Activated naive CD8-positive, alpha-beta T cell (primary cell): Measurements from ENCODE around the gene EDAR.

Source experiments
- H3K27ac Mint-ChIP-seq: one replicate; pipeline ENCODE4 v1.8.0; 2021; ENCODE audit warnings: mixed read lengths
- H3K27me3 Mint-ChIP-seq: one replicate; pipeline ENCODE4 v1.8.0; 2021; ENCODE audit warnings: mixed read lengths
- H3K36me3 Mint-ChIP-seq: one replicate; pipeline ENCODE4 v1.8.0; 2021; ENCODE audit warnings: mixed read lengths
- H3K4me1 Mint-ChIP-seq: one replicate; pipeline ENCODE4 v1.8.0; 2021; ENCODE audit warnings: low read depth, mixed read lengths
- H3K4me3 Mint-ChIP-seq: one replicate; pipeline ENCODE4 v1.8.0; 2021; ENCODE audit warnings: mild to moderate bottlenecking, mixed read lengths
- H3K9me3 Mint-ChIP-seq: one replicate; pipeline ENCODE4 v1.8.0; 2021; ENCODE audit warnings: low read depth, mixed read lengths

EDAR gene

GRCh38 chr2:108988796-108989713 lies at the start of gene EDAR:
Gene EDAR (minus strand): TSS chr2:108989220. CDS start chr2:108931014, 58,206 bp downstream.
- Mint-ChIP-seq H3K27me3 (no peaks in the 10 kb centered on the region), H3K4me3 (peak within 1 kb of the TSS; percentile 81), H3K36me3 (no peaks in the 10 kb centered on the region), H3K27ac (peak within 1 kb of the TSS; percentile 28), H3K4me1 (peaks cover 60% of the 10 kb centered on the region), H3K9me3 (no peaks in the 10 kb centered on the region)

GRCh38 chr2:109033171-109033570 lies 44.2 kb upstream of the EDAR start:
- peaks cover 3% of the 10 kb centered on the region for H3K9me3 Mint-ChIP-seq
- peaks cover 6% of the 10 kb centered on the region for H3K36me3 Mint-ChIP-seq
- no peaks in the 10 kb centered on the region for H3K27me3 Mint-ChIP-seq
- peak overlapping the region; percentile 30 for H3K4me3 Mint-ChIP-seq
- peak overlapping the region; percentile 85 for H3K27ac Mint-ChIP-seq
- H3K4me1 Mint-ChIP-seq = peaks cover 74% of the 10 kb centered on the region

- peaks cover 3% of the 10 kb centered on the region for H3K9me3 Mint-ChIP-seq
- peak overlapping the region; percentile 85 for H3K27ac Mint-ChIP-seq
- no peaks in the 10 kb centered on the region for H3K27me3 Mint-ChIP-seq
- H3K4me1 Mint-ChIP-seq = peaks cover 73% of the 10 kb centered on the region
- peaks cover 5% of the 10 kb centered on the region for H3K36me3 Mint-ChIP-seq
- peak overlapping the region; percentile 87 for H3K4me3 Mint-ChIP-seq
Observed at GRCh38 chr2:109032229-109032820, 43.3 kb upstream of the EDAR start.

- Mint-ChIP-seq H3K36me3 (peaks cover 3% of the 10 kb centered on the region), H3K27ac (peak overlapping the region; percentile 89), H3K27me3 (no peaks in the 10 kb centered on the region), H3K9me3 (peaks cover 3% of the 10 kb centered on the region), H3K4me1 (peaks cover 71% of the 10 kb centered on the region), H3K4me3 (peak overlapping the region; percentile 87)
Observed at GRCh38 chr2:109031476-109032228, 42.6 kb upstream of the EDAR start.

GRCh38 chr2:109030870-109031475 lies 42.0 kb upstream of the EDAR start:
- no peaks in the 10 kb centered on the region for H3K27me3 Mint-ChIP-seq
- H3K27ac Mint-ChIP-seq = peak overlapping the region; percentile 89
- H3K4me3 Mint-ChIP-seq = peak overlapping the region; percentile 77
- peaks cover 3% of the 10 kb centered on the region for H3K36me3 Mint-ChIP-seq
- H3K4me1 Mint-ChIP-seq = peaks cover 68% of the 10 kb centered on the region
- H3K9me3 Mint-ChIP-seq = peaks cover 3% of the 10 kb centered on the region

GRCh38 chr2:109029490-109030201 lies 40.6 kb upstream of the EDAR start:
- H3K4me1 Mint-ChIP-seq = peaks cover 58% of the 10 kb centered on the region
- no peaks in the 10 kb centered on the region for H3K27me3 Mint-ChIP-seq
- H3K9me3 Mint-ChIP-seq = peaks cover 3% of the 10 kb centered on the region
- H3K4me3 Mint-ChIP-seq = no peak overlapping the region
- H3K27ac Mint-ChIP-seq = peak overlapping the region; percentile 38
- peaks cover 3% of the 10 kb centered on the region for H3K36me3 Mint-ChIP-seq

- no peak overlapping the region for H3K27ac Mint-ChIP-seq
- H3K27me3 Mint-ChIP-seq = no peaks in the 10 kb centered on the region
- no peak overlapping the region for H3K4me3 Mint-ChIP-seq
- H3K9me3 Mint-ChIP-seq = peaks cover 3% of the 10 kb centered on the region
- peaks cover 3% of the 10 kb centered on the region for H3K36me3 Mint-ChIP-seq
- H3K4me1 Mint-ChIP-seq = peaks cover 53% of the 10 kb centered on the region
Observed at GRCh38 chr2:109028738-109029489, 39.9 kb upstream of the EDAR start.

- Mint-ChIP-seq H3K27ac (no peak overlapping the region), H3K4me3 (no peak overlapping the region), H3K4me1 (peaks cover 50% of the 10 kb centered on the region), H3K27me3 (no peaks in the 10 kb centered on the region), H3K9me3 (peaks cover 2% of the 10 kb centered on the region), H3K36me3 (peaks cover 2% of the 10 kb centered on the region)
Observed at GRCh38 chr2:109028277-109028676, 39.3 kb upstream of the EDAR start.

GRCh38 chr2:109027702-109028101 lies 38.7 kb upstream of the EDAR start:
- peaks cover 44% of the 10 kb centered on the region for H3K4me1 Mint-ChIP-seq
- H3K4me3 Mint-ChIP-seq = no peak overlapping the region
- no peaks in the 10 kb centered on the region for H3K9me3 Mint-ChIP-seq
- H3K36me3 Mint-ChIP-seq = no peaks in the 10 kb centered on the region
- H3K27me3 Mint-ChIP-seq = no peaks in the 10 kb centered on the region
- H3K27ac Mint-ChIP-seq = peak overlapping the region; percentile 73

- peaks cover 30% of the 10 kb centered on the region for H3K4me1 Mint-ChIP-seq
- no peaks in the 10 kb centered on the region for H3K27me3 Mint-ChIP-seq
- H3K36me3 Mint-ChIP-seq = no peaks in the 10 kb centered on the region
- no peaks in the 10 kb centered on the region for H3K9me3 Mint-ChIP-seq
- H3K27ac Mint-ChIP-seq = no peak overlapping the region
- H3K4me3 Mint-ChIP-seq = no peak overlapping the region
Observed at GRCh38 chr2:109024477-109024876, 35.5 kb upstream of the EDAR start.

GRCh38 chr2:109021895-109022300 lies 32.9 kb upstream of the EDAR start:
- Mint-ChIP-seq H3K36me3 (no peaks in the 10 kb centered on the region), H3K27ac (no peak overlapping the region), H3K9me3 (no peaks in the 10 kb centered on the region), H3K4me1 (peaks cover 24% of the 10 kb centered on the region), H3K4me3 (no peak overlapping the region), H3K27me3 (no peaks in the 10 kb centered on the region)

GRCh38 chr2:109020217-109020637 lies 31.2 kb upstream of the EDAR start:
- peak overlapping the region; percentile 25 for H3K4me3 Mint-ChIP-seq
- H3K9me3 Mint-ChIP-seq = no peaks in the 10 kb centered on the region
- H3K36me3 Mint-ChIP-seq = no peaks in the 10 kb centered on the region
- no peaks in the 10 kb centered on the region for H3K27me3 Mint-ChIP-seq
- peaks cover 24% of the 10 kb centered on the region for H3K4me1 Mint-ChIP-seq
- no peak overlapping the region for H3K27ac Mint-ChIP-seq

GRCh38 chr2:109018452-109018851 lies 29.4 kb upstream of the EDAR start:
- H3K9me3 Mint-ChIP-seq = no peaks in the 10 kb centered on the region
- H3K27me3 Mint-ChIP-seq = no peaks in the 10 kb centered on the region
- H3K4me1 Mint-ChIP-seq = peaks cover 23% of the 10 kb centered on the region
- no peak overlapping the region for H3K27ac Mint-ChIP-seq
- no peak overlapping the region for H3K4me3 Mint-ChIP-seq
- no peaks in the 10 kb centered on the region for H3K36me3 Mint-ChIP-seq
